ENCODE data around the gene HSPH1. TPM values are rescaled to one million over a fixed set of nuclear protein-coding genes. Genes with fewer than 3 reads are reported as not detected.
A peak's percentile ranks its signal among the peaks of the same experiment; 100 is the strongest.

The HSPH1 gene
- total RNA-seq, 4 donors from 2014 or later: 30.4 to 51.0 (median 41.3) TPM

GRCh38 chr13:31096654-31097302, 64.9 kb downstream of the HSPH1 start:
- 64% methylated on average over 10 of the region's 10 CpGs for WGBS
- Histone ChIP-seq H3K4me3 (no peak overlapping the region), H3K27me3 (peaks cover 26% of the 10 kb centered on the region), H3K4me1 (peaks cover 9% of the 10 kb centered on the region), H3K36me3 (no peaks in the 10 kb centered on the region), H3K9me3 (no peaks in the 10 kb centered on the region), H3K27ac (no peak overlapping the region)
- DNase-seq (ENCODE audit: low spot score in 2 of 2): no peak
- TF ChIP-seq POLR2AphosphoS5 (IDR thresholded peaks at IDR 0.05) (no peak), EP300 (IDR thresholded peaks at IDR 0.05) (no peak), POLR2A (IDR thresholded peaks at IDR 0.05) (no peak), CTCF (IDR thresholded peaks at IDR 0.05) (no peak)

- H3K4me3 ChIP-seq: no peak overlapping the region
- no peak for DNase-seq (ENCODE audit: low spot score in 2 of 2)
- H3K9me3 ChIP-seq: no peaks in the 10 kb centered on the region
- H3K4me1 ChIP-seq: peaks cover 15% of the 10 kb centered on the region
- peaks cover 13% of the 10 kb centered on the region for H3K27me3 ChIP-seq
- no peaks in the 10 kb centered on the region for H3K36me3 ChIP-seq
- WGBS: 50% methylated on average over 6 of the region's 6 CpGs
- no peak for TF ChIP-seq POLR2A (IDR thresholded peaks at IDR 0.05)
- no peak for TF ChIP-seq CTCF (IDR thresholded peaks at IDR 0.05)
- no peak for TF ChIP-seq POLR2AphosphoS5 (IDR thresholded peaks at IDR 0.05)
- no peak for TF ChIP-seq EP300 (IDR thresholded peaks at IDR 0.05)
- peak overlapping the region; percentile 28 for H3K27ac ChIP-seq
Measured at GRCh38 chr13:31094331-31095015, 67.2 kb downstream of the HSPH1 start.

GRCh38 chr13:31093145-31093885, 68.4 kb downstream of the HSPH1 start:
- Histone ChIP-seq H3K9me3 (no peaks in the 10 kb centered on the region), H3K4me3 (no peak overlapping the region), H3K27me3 (peaks cover 2% of the 10 kb centered on the region), H3K36me3 (no peaks in the 10 kb centered on the region), H3K27ac (no peak overlapping the region), H3K4me1 (peaks cover 15% of the 10 kb centered on the region)
- no peak for DNase-seq (ENCODE audit: low spot score in 2 of 2)
- 61% methylated on average over 9 of the region's 9 CpGs for WGBS
- TF ChIP-seq EP300 (IDR thresholded peaks at IDR 0.05): no peak
- TF ChIP-seq POLR2A (IDR thresholded peaks at IDR 0.05): no peak
- no peak for TF ChIP-seq CTCF (IDR thresholded peaks at IDR 0.05)
- no peak for TF ChIP-seq POLR2AphosphoS5 (IDR thresholded peaks at IDR 0.05)

GRCh38 chr13:31092646-31093045, 69.1 kb downstream of the HSPH1 start:
- 91% methylated on average over 5 of the region's 5 CpGs for WGBS
- H3K36me3 ChIP-seq: no peaks in the 10 kb centered on the region
- H3K27me3 ChIP-seq: no peaks in the 10 kb centered on the region
- DNase-seq (ENCODE audit: low spot score in 2 of 2): peak in 1 of 2 donors; percentile 40
- H3K9me3 ChIP-seq: no peaks in the 10 kb centered on the region
- no peak overlapping the region for H3K4me3 ChIP-seq
- no peak overlapping the region for H3K27ac ChIP-seq
- TF ChIP-seq POLR2A (IDR thresholded peaks at IDR 0.05): no peak
- TF ChIP-seq EP300 (IDR thresholded peaks at IDR 0.05): no peak
- TF ChIP-seq POLR2AphosphoS5 (IDR thresholded peaks at IDR 0.05): no peak
- no peak for TF ChIP-seq CTCF (IDR thresholded peaks at IDR 0.05)
- H3K4me1 ChIP-seq: peaks cover 15% of the 10 kb centered on the region
